Cerebellar cortex (tissue), 1 donor: ENCODE results near the gene SKI.

Experiments
- DNase-seq: peaks from one replicate; pipeline ENCODE4 v3.0.0-alpha.2; 2015; ENCODE audit warnings: low spot score

The SKI gene

DNA sequence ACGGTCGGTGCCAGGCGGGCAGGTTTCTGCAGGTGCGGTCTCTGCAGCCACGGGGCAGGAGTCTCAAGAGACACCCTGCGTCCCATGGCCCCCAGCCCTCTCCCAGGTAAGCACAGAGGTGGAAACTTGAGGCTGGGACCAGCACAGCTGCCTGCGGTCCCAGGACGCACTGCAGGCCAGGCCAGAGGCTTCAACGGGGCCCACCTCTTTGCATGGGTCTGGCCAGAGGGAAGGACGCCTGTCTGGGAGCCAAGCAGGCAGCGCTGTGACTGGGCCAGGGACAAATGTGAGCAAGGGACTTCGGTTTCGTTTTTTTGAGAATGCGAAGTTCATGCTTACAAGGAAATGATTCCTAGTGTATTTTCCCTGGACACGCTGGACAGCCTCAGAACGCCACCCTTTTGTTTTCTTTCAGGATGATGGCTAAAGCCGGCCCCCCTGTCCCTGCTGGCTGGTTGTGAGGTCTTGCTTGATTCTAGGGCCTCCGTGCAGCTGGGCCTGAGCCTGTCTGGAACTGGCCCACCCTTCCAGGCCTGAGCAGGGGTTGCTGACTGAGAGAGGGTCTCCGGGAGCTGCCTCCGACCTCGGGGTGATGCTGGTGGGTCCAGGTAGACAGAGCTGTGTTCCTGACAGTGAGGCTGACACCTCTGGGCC is 124.9 kb downstream of the SKI start:
- DNase-seq = no peak

DNA sequence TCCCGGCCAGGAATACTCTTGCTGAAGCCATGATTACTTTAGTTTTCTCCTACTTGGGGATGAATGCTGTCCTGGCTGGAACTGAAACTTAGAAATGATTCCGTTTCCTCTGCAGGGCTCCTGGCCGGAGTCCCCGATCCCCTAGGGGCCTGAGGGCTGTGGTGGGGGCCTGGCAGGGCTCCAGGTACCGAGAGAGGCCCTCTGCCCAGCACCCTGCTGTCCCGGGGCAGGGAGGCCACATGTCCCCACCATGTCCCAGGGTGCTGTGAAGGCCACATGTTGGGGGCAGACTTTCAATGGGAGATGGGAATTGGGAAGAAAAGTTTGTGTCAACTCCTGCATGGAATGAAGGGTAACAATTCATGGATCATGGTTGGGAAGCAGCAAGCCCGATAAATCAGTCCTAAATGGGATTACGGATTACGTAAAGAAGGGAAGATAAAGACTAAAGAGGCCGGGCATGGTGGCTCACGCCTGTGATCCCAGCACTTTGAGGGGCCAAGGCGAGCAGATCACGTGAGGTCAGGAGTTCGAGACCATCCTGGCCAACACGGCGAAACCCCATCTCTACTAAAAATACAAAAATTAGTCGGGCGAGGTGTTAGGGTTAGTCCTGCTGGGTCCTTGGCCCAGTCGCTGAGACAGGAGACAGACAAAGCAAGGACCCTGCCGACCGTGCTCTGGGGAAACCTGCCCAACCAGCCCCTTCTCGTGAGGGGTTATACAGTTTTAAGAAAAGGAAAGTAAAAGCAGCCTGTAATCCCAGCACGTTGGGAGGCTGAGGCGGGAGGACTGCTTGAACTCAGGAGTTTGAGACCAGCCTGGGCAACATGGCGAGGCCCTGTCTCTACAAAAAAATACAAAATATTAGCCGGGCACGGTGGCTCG is 125.7 kb downstream of the SKI start:
- no peak for DNase-seq

DNA sequence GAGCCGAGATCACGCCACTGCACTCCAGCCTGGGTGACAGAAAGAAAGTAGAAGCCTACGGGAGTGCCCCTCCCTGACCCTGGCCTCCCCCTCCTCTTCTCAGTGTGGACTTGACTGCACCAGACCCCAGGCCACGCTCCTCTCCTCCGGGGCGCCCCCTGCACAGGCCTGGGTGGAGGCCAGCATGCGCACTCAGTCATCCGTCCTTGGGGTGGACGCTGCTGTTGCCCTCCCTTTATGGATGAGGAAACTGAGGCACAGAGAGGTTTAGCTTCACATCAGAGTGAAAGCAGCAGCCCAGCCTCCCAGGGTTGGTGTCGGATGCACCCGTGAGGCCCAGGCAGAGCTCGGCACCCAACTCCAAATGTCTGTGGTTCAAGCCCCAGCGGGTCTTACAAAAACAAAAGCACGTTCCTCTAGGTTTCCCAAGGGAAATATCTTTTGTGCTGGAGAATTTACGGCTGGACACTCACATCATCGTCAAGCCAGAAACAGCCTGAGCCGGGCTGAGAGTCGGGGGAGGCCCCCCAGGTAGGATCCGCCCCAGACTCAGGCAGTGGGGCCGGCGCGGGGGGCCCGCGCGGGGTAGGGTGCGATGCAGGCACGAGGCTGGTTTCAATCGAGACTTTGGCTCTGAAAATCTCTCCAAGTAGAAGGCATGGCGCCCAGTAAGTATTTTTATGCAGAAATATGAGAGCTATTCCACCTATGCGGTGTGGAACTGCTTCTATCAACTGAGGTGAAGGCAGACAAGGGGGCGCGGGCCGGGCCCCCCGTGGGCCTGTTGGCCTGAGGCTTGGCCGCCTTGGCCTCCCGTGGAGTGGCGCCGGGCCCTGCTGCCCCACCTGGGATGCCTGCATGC is 126.6 kb downstream of the SKI start:
- no peak for DNase-seq

DNA sequence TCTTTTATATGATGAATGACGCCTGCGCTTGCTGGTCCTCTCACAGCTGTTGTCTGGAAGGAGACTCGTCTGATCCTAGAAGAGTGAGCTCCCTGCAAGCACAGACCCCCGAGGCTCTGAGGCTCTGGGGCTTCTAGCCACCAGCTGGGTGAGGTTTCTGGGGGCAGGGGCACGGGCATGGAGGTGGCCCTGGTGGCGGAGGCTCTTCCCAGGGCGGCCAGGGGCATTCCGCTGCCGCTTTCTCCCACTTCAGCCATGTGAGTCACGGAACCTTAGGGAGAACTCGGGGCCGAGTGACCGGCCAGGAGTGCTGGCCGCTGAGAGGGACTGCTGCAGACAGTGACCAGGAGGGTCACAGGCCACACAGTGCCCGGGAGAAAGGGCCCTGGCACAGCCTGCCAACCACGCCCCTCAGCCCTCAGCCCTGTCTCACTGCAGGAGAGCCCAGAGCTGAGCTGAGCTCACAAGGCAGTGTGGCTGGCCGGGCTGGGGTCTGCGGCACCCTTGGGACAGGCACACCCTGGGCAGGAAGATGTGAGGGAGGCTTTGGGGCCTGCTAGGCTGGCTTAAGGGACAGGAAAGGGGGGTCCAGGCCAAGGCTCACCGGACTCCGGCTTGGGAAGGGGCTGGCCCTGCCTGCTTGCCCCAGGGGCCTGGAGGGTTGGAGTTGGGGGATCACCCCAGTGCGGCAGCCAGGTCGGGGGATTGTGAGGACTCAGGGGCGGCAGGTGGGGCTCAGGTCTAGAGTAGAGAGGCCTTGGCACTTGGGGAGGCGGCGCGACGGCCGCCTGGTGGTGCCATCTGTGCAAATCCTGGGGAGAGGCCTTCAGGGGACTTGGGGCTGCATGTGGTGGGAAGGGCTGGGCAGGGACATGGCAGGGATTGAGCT is 127.5 kb downstream of the SKI start:
- DNase-seq = no peak

DNA sequence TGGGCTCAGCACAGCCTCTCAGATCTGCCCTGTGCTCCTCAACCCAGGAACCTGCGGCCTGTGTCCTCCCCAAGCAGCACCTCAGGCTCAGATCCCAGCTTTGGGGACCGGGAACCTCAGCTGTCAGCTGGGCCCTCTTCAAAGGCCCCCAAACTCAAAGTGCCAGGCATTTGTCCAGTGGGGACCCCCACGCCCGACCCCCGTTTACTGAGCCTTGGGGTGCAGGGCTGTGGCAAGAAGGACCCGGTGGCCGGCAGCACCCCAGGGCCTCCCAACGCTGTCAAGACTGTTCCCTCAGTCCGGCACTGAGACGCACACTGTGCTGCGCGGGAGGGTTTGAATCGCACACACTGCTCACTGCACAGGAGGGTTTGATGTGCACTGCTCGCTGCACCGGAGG is 128.3 kb downstream of the SKI start:
- no peak for DNase-seq

DNA sequence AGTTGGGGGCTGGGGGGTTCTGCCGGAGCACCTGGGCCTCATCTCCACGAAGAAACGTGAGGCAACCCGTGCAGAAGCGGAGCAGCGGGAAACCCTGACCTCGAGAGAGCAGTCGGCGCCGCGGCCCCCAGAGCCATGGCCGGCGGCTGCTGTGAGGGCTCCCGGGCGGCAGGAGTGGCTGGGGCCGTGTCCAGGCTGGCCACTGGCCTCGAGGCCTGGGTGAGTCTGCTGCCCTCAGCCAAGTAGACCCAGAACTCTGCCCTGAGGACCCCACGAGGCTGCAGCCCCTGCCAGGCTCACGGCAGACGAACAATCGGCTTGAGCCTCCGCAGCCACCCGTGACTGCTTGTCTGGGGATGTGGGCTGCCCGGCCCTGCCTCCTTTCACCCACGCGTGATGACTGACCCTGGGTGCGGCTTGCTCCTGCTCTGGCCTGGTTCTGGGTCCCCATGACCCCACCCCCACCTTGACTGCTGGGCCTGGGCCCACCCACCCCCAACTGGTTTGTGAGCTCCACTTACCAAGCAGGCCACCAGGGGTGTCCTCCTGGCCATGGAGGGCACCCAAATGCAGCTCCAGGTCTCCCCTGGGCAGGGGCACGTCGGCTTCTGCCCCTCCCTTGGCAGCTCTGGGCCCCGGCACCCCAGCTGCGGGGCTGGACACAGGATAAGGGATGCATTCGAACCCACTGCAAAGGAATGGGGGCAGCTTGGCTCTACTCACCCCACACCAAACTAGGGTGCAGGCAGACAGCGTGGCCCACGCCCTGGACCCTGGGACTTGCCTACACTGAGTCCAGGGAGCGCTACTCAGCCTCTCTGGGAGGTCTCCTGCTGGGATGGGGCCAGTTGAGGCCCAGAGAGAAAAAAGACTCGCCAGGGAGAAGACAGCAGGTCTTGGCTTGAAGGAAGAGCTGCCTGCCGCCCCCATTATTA is 129.1 kb downstream of the SKI start:
- no peak for DNase-seq

DNA sequence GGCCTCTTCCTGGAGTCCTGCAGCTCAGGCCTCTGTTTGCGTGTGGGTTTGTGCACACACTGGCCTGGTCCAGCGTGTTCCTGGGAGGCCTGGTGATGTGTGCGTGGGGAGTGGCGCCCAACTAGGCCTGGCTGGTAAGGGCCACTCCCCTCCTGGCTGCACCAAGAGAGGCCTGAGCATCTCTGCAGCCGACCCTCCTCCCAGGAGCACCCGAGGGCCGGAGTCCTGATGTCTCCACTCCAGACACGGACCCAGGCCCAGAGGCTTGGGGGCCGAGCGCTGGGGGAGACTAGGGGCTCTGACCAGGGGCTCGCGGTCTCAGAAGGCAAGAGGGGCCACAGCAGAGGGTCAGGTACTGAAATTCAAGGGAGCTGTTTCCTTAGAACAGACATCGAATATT is 130.0 kb downstream of the SKI start:
- no peak for DNase-seq

DNA sequence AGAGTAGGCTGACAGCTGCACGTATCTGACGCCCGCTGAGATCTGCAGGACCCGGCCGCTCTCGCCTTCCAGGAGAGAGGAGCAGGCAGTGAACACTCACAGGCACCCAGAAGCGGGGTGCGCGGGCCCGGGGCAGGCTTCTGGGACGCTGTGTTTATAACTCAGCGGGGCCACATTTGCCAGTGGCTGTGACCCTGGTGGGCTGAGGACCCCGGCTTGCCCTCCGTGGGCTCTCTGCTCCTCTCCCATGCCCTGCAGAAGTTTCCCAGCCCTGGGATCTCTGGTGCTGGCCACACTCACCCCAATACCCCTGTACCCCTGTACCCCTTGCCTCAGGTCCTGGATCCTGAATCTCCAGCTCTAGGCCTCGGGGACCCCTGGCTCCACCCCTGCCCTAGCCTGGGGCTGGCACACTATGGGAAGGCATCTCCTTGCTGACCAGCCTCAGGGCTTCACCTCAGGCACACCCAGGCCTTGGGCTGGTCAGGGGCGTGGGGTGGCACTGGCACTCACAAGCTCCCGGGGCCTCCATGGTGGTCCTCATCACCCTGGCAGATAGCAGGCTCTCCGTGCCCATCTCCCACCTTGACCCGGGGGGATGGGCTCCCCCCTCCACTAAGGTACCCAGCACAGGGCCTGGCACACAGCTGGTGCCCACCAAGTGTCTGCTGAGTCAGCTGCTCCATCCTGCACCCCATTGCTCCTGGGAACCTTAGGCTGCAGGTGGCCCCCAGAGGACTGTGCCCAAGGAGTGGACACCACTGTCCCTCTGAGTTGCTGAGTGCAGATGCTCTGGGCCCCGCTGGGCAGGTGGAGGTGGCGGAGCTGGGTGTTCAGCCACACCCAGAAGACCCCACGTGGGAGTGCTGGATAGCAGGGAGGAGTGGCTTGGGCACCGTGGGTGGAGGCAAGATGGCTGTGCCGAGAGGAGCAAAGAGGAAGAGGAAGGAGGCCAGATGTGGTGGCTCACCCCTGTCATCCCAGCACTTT is 130.8 kb downstream of the SKI start:
- DNase-seq = no peak
